Measurements from ENCODE around the gene LRRC71. TPM values are rescaled to one million over a fixed set of nuclear protein-coding genes. Genes with fewer than 3 reads are reported as not detected.

The LRRC71 gene
- polyA plus RNA-seq (ENCODE audit: insufficient read length), result 0.83 TPM
- long read RNA-seq, donor 1, result 0 reads
- long read RNA-seq, donor 2, partial matches to known transcripts, result 0 of 1 reads
- long read RNA-seq, donor 2, other reads (novel, unspliced or antisense), result 0 of 1 reads
- long read RNA-seq, donor 3, result 0 reads
- long read RNA-seq, donor 4, result 0 reads
- long read RNA-seq, donor 5, result 0 reads
- long read RNA-seq, donor 6, result 0 reads
- long read RNA-seq, donor 7, result 0 reads
- long read RNA-seq, donor 8, result 0 reads

- DNase-seq, result peak; percentile 83
Observed at GRCh38 chr1:156920233-156921052, at the start of gene LRRC71. TSS of gene LRRC71 (plus strand) at chr1:156920632. CDS start at chr1:156920804, 172 bp downstream.

DNA sequence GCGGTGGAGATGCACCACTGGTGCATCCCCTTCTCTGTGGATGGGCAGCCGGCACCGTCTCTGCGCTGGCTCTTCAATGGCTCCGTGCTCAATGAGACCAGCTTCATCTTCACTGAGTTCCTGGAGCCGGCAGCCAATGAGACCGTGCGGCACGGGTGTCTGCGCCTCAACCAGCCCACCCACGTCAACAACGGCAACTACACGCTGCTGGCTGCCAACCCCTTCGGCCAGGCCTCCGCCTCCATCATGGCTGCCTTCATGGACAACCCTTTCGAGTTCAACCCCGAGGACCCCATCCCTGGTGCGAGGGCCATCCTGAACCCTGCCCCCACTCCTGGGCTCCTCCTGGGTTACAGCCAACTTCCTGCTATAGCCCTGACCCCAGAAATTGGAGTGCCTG lies 46.8 kb upstream of the LRRC71 start:
- no peak for DNase-seq

DNA sequence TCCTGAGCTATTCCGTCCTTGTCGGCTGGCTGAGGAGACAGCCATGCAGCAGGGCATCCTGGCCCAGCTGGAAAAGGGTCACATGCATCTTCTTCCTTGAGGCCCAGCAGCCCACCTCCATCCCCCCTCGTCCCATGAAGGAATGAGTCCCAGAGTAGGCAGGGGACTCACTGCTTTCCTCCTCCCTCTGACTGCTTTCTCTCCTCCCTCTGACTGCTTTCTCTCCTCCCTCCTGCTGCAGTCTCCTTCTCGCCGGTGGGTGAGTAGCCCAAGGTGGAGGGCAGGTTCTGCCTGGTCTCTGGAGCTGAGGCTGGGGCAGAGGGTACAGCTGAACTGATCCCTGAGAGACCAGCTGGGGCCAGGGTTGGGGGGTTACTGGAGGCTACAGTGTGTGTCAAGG lies 46.3 kb upstream of the LRRC71 start:
- DNase-seq, result no peak

DNA sequence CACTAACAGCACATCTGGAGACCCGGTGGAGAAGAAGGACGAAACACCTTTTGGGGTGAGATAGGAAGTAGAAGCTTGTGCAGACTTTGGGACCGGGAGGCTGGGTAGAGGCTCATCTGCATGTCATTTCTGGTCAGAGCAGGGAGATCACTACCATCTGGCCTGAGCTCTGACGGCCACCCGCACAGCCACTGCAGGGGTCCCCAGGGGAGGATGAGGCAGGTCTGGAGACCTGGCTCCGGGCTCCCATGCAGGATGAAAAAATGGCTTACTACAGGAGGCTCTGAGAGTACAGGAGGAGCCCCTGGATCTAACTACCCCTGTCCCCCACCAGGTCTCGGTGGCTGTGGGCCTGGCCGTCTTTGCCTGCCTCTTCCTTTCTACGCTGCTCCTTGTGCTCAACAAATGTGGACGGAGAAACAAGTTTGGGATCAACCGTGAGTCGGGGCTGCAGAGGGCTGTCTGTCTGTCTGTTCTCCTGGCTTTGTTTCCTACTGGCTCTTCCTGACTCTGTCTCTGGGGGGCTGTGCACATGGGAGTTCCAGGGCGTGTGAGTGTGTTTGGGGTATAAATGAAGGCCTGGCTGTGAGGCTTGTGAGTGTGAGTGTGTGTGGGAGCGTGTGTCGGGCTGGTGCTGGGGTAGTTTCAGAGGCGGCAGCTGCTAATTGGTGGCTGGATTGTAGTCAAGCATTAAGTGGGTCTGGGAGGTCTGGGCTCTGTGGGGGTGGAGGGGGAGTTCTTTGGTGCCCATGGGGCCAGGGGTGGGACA lies 45.7 kb upstream of the LRRC71 start:
- DNase-seq, result no peak

GRCh38 chr1:156875341-156875615 lies 45.2 kb upstream of the LRRC71 start:
- no peak for DNase-seq

DNA sequence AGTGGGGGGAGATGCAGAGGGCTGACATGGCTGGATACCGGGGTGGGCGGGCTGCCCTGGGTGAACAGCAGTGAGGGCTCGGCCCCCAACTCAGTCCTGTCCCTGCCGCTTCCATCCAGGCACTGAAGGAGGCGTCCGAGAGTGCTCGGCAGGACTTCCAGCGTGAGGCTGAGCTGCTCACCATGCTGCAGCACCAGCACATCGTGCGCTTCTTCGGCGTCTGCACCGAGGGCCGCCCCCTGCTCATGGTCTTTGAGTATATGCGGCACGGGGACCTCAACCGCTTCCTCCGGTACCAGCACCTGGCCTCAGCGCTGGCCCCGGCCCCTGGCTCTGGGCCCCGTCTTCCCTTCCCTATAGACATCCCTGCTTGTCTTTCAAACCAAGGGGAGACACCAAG lies 44.2 kb upstream of the LRRC71 start:
- DNase-seq, result no peak

DNA sequence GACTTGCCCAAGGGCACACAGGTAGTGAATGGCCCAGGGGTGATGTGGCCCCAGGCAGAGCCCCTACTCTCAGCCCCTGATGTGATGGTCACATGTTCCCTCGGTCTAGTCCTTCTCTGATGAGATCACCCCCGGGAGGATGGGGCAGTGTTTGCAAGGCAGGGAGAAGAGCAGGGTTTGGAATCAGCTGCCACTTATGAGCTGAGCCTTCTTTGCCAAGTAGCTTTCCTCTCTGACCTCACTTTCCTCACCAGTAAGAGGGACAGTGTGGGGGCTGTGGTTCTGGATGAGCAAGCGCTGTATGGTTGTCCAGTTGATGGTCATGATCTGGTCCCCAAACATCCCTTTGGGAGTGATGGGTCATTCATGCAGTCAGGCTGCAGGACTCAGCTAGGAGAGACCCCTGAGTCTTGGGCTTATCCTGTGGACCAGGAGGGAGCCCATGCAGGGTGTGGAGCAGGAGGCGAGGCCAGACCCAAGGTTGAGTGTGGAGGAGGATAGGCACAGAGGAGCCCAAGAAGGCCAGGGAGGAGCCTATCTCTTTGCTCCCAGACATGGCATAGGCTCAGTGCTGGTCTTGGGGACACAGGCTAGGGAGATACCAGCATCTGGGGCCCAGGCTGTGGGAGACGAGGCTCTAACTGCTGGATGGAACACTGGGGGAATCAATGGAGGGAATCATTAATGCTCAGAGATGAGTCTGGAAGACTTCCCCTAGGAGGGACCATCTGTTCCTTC lies 42.8 kb upstream of the LRRC71 start:
- DNase-seq, result no peak

DNA sequence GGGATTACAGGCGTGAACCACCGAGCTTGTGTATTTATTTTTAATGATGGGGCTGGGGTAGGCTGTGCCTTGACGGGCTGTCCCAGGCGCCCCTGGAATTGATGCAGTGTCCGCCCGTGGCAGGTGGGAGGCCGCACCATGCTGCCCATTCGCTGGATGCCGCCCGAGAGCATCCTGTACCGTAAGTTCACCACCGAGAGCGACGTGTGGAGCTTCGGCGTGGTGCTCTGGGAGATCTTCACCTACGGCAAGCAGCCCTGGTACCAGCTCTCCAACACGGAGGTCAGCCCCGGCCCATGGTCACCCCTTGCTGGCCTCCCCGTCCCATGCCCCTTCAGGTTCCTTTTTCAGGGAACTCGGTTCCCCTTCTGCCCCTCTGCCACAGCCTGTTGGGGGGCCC lies 40.6 kb upstream of the LRRC71 start:
- DNase-seq, result no peak

- no peak for DNase-seq
Observed at GRCh38 chr1:156880473-156880872, 40.0 kb upstream of the LRRC71 start.

GRCh38 chr1:156881101-156881500 lies 39.3 kb upstream of the LRRC71 start:
- no peak for DNase-seq

GRCh38 chr1:156881663-156882062 lies 38.8 kb upstream of the LRRC71 start:
- DNase-seq, result no peak

DNA sequence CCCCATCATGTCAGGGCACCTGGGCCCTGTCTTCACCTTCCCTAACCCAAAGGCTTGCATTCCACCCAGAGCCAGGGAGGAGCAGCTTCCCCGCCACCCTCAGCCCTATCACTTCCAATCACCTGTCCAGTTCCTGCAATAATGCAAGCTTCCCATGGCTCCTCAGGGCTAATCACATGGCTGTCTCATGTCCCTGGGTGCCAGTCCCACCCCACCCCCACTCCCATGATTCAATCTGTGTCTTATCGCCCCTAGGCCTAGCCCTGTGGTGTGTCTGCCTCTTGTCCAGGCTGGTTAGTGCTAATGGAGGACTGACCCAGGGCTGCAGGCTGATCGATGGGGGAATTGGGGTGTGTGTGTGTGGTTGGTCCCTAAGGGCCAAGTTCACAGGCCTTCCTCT lies 37.9 kb upstream of the LRRC71 start:
- DNase-seq, result no peak

- DNase-seq, result no peak
Observed at GRCh38 chr1:156883919-156884318, 36.5 kb upstream of the LRRC71 start.

- no peak for DNase-seq
Observed at GRCh38 chr1:156884560-156885184, 35.8 kb upstream of the LRRC71 start.

DNA sequence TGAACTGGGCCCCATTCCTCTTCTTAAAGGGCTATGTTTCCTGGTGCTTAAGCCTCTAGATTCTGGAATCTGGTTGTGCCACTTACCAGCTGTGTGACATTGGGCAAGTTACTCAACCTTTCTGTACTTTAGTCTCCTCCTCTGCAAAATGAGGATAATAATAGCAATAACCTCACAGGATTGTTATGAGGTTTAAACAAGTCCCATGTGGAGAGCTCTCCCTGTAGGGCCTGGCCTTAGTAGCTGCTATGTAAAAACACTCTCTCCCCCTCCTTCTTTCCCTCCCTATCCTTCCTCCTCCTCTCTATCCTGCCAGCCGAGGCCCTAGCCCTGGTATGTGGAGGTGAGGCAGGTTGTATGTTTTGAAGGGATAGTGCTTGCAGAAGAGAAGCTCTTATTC lies 35.1 kb upstream of the LRRC71 start:
- DNase-seq, result no peak

DNA sequence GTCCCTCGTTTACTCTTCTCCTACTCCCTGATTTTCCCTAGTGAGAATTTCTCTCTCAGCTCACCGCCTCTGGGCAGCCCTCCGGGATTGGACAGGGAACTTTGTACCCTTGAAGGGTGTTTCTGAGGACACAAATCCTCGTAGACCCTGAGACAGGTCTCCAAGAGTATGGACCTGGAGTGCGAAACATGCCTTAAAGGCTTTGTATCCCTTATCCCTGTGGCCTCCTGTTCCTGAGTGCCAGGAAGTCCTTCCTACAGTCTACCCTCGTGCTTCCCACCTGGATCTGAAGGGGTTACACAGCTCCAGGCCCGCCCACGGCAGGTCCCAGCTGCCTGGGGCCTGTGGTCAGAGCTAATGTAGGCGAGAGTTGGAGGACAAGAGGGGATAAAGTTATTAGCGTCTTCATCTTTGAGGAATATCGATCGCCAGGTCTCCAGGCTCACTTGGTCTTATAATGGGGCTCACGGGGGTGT lies 34.5 kb upstream of the LRRC71 start:
- DNase-seq, result no peak

DNA sequence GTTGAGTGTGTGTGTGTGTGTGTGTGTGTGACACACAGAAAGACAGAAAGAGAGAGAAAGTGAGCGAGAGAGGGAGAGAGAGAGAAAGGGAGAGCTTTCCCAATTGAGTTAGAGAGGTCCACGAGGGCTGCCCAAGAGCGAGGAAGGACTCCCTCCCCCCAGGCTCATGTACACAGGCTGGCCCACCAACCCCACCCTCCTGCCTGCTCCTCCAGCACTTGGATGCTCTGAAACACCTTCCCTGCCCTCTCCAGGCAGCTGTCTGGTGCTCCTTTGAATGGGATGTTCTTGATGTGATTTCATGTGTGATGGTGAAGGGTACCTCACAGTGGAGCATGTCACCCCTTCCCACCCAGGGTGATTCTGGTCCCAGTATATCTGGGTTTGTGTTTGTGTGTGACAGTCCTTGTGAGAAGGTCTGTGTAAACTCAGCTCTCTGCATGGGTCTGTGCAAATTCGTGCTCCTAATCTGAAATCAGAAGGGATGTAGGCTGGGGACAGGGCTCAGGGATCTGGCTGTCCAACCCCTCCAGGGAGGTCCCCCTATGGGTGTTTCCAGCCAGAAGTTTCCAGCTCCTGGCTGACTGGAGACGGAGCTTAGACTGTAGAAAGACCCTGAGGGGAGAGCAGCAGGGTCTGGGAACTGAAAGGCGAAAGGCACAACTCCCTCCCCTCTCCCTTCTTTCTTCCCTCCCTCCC lies 33.7 kb upstream of the LRRC71 start:
- no peak for DNase-seq

DNA sequence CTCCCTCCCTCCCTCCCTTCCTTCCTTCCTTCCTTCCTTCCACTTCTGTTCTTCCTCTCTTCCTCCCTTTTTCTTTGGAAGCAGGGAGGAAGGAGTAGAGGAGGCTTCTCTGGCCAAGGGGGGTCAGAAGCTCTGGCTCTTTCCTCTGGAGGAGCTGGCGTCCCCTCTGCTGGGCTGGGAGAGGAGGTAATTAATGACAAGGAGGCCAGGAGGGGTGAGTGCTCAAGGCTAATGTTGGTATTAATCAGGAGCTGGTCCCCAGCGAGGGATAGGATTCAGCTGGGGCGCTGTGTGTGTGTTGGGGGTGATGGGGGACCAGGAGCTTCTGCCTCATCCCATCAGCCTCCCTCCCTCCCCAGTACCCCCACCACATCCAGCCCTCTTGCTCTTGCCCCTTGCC lies 33.1 kb upstream of the LRRC71 start:
- DNase-seq, result no peak

- no peak for DNase-seq
Observed at GRCh38 chr1:156887734-156888133, 32.7 kb upstream of the LRRC71 start.

- peak; percentile 86 for DNase-seq
Observed at GRCh38 chr1:156889802-156890580, 30.4 kb upstream of the LRRC71 start.

Measured in left kidney (tissue), 8 donors.